H9 (cell line): ENCODE results near the gene TSTD2. TPM values are rescaled to one million over a fixed set of nuclear protein-coding genes. Genes with fewer than 3 reads are reported as not detected.

Experiments
- DNase-seq: peaks from one replicate; pipeline ENCODE4 v3.0.0-alpha.2; 2017
- H2AFZ ChIP-seq: one replicate; pipeline ENCODE4 v1.6.1; 2013; ENCODE audit warnings: mild to moderate bottlenecking, low read length, control low read depth, moderate library complexity
- H2AK5ac ChIP-seq: 2 replicates; pipeline ENCODE4 v1.6.1; 2013; ENCODE audit warnings: low read length, control low read depth, mixed read lengths; ENCODE audit not compliant: insufficient read length
- H2BK120ac ChIP-seq: one replicate; pipeline ENCODE4 v1.6.1; 2013; ENCODE audit warnings: low read depth, mild to moderate bottlenecking, low read length, control low read depth, inconsistent platforms; ENCODE audit not compliant: poor library complexity, severe bottlenecking
- H2BK12ac ChIP-seq: 2 replicates; pipeline ENCODE4 v1.6.1; 2013; ENCODE audit warnings: low read length, control low read depth, mixed read lengths, low read depth; ENCODE audit not compliant: insufficient read length
- H2BK15ac ChIP-seq: 2 replicates; pipeline ENCODE4 v1.6.1; 2013; ENCODE audit warnings: low read depth, low read length, control low read depth
- H2BK20ac ChIP-seq: one replicate; pipeline ENCODE4 v1.6.1; 2013; ENCODE audit warnings: low read depth, mild to moderate bottlenecking, low read length, control low read depth, inconsistent platforms; ENCODE audit not compliant: poor library complexity, severe bottlenecking
- H2BK5ac ChIP-seq: 2 replicates; pipeline ENCODE4 v1.6.1; 2013; ENCODE audit warnings: low read length, control low read depth, mixed read lengths; ENCODE audit not compliant: insufficient read length
- H3K14ac ChIP-seq: 2 replicates; pipeline ENCODE4 v1.6.1; 2013; ENCODE audit warnings: low read length, control low read depth; ENCODE audit not compliant: insufficient read depth
- H3K18ac ChIP-seq: 2 replicates; pipeline ENCODE4 v1.6.1; 2013; ENCODE audit warnings: low read depth, mild to moderate bottlenecking, mixed read lengths, low read length, control low read depth; ENCODE audit not compliant: insufficient read length
- H3K23ac ChIP-seq: 2 replicates; pipeline ENCODE4 v1.6.1; 2013; ENCODE audit warnings: low read length, control low read depth, mixed read lengths, low read depth; ENCODE audit not compliant: insufficient read length
- H3K23me2 ChIP-seq: 2 replicates; pipeline ENCODE4 v1.6.1; 2013; ENCODE audit warnings: low read depth, mild to moderate bottlenecking, mixed read lengths, low read length, control low read depth; ENCODE audit not compliant: insufficient read length, poor library complexity, severe bottlenecking
- H3K27ac ChIP-seq: 2 replicates; pipeline ENCODE4 v1.5.1; 2013; ENCODE audit warnings: low read length, control low read depth, mixed read lengths, low read depth; ENCODE audit not compliant: insufficient read length
- H3K27me3 ChIP-seq: 2 replicates; pipeline ENCODE4 v1.6.1; 2013; ENCODE audit warnings: low read length, control low read depth, inconsistent platforms; ENCODE audit not compliant: insufficient read depth
- H3K4ac ChIP-seq: 2 replicates; pipeline ENCODE4 v1.6.1; 2013; ENCODE audit warnings: low read depth, mild to moderate bottlenecking, control low read depth, inconsistent platforms, low read length, moderate library complexity
- H3K4me1 ChIP-seq: 2 replicates; pipeline ENCODE4 v1.6.1; 2013; ENCODE audit warnings: low read length, control low read depth, inconsistent platforms; ENCODE audit not compliant: insufficient read depth
- H3K4me2 ChIP-seq: 2 replicates; pipeline ENCODE4 v1.6.1; 2013; ENCODE audit warnings: low read length, control low read depth, mixed read lengths; ENCODE audit not compliant: insufficient read length, insufficient read depth
- H3K56ac ChIP-seq: 2 replicates; pipeline ENCODE4 v1.6.1; 2013; ENCODE audit warnings: low read depth, mild to moderate bottlenecking, mixed read lengths, low read length, control low read depth; ENCODE audit not compliant: insufficient read length
- H3K79me1 ChIP-seq: 2 replicates; pipeline ENCODE4 v1.6.1; 2013; ENCODE audit warnings: low read depth, mild to moderate bottlenecking, moderate library complexity, low read length, control low read depth, inconsistent platforms; ENCODE audit not compliant: insufficient read depth, poor library complexity, severe bottlenecking
- H3K79me2 ChIP-seq: 2 replicates; pipeline ENCODE4 v1.6.1; 2013; ENCODE audit warnings: low read length, control low read depth, inconsistent platforms; ENCODE audit not compliant: insufficient read depth
- H3K9ac ChIP-seq: 2 replicates; pipeline ENCODE4 v1.6.1; 2013; ENCODE audit warnings: low read length, control low read depth, mixed read lengths; ENCODE audit not compliant: insufficient read length; ENCODE audit errors: extremely low read depth
- H3K9me3 ChIP-seq: one replicate; pipeline ENCODE4 v1.6.1; 2013; ENCODE audit warnings: low read depth, low read length, inconsistent platforms; ENCODE audit not compliant: control insufficient read depth
- H3T11ph ChIP-seq: one replicate; pipeline ENCODE4 v1.6.1; 2013; ENCODE audit warnings: mild to moderate bottlenecking, low read length, control low read depth, inconsistent platforms
- H4K20me1 ChIP-seq: one replicate; pipeline ENCODE4 v1.6.1; 2013; ENCODE audit not compliant: control insufficient read depth, insufficient read length, insufficient read depth
- H4K5ac ChIP-seq: 2 replicates; pipeline ENCODE4 v1.6.1; 2013; ENCODE audit warnings: low read depth, mild to moderate bottlenecking, mixed read lengths, low read length, control low read depth; ENCODE audit not compliant: insufficient read length
- H4K8ac ChIP-seq: replicated peaks from 2 replicates; pipeline ENCODE4 v1.6.1; 2013; ENCODE audit warnings: low read length, control low read depth, mixed read lengths, low read depth; ENCODE audit not compliant: insufficient read length
- H4K91ac ChIP-seq: 2 replicates; pipeline ENCODE4 v1.6.1; 2013; ENCODE audit warnings: low read depth, mild to moderate bottlenecking, moderate library complexity, mixed read lengths, low read length, control low read depth; ENCODE audit not compliant: insufficient read length
- H3K27ac Mint-ChIP-seq, 3 experiments: 2 replicates in 2 of 3; 3 replicates in 1 of 3; pipeline ENCODE4 v1.8.0; 2020 to 2021; ENCODE audit warnings: mixed read lengths in 3 of 3, mild to moderate bottlenecking in 1 of 3, moderate library complexity in 1 of 3
- H3K27me3 Mint-ChIP-seq: 2 replicates; pipeline ENCODE4 v1.8.0; 2021; ENCODE audit warnings: low read depth, mild to moderate bottlenecking, moderate library complexity, mixed read lengths
- H3K36me3 Mint-ChIP-seq, 3 experiments: 2 replicates in 2 of 3; 3 replicates in 1 of 3; pipeline ENCODE4 v1.8.0; 2020 to 2021; ENCODE audit warnings: low read depth in 3 of 3, mixed read lengths in 3 of 3; ENCODE audit not compliant: insufficient read depth in 1 of 3
- H3K4me1 Mint-ChIP-seq, 2 experiments: 2 replicates each; pipeline ENCODE4 v1.8.0; 2020; ENCODE audit warnings: mixed read lengths in 2 of 2
- H3K4me3 Mint-ChIP-seq, 2 experiments: 2 replicates in 1 of 2; 3 replicates in 1 of 2; pipeline ENCODE4 v1.8.0; 2020 to 2021; ENCODE audit warnings: mild to moderate bottlenecking in 2 of 2, mixed read lengths in 2 of 2, moderate library complexity in 1 of 2
- H3K9me3 Mint-ChIP-seq, 2 experiments: 2 replicates in 1 of 2; 3 replicates in 1 of 2; pipeline ENCODE4 v1.8.0; 2020; ENCODE audit warnings: mild to moderate bottlenecking in 2 of 2, mixed read lengths in 2 of 2, moderate library complexity in 1 of 2
- CTCF ChIP-seq: fragments of 200-600 bp; sonication (generic); conservative IDR thresholded peaks from 3 replicates; pipeline ENCODE4 v1.8.0; 2021; ENCODE audit warnings: antibody characterized with exemption, mild to moderate bottlenecking
- WGBS: extraction: QIAGEN DNeasy Blood & Tissue Kit; methylation state at CpG from one replicate; pipeline ENCODE4 v1.1.7; 2013; ENCODE audit warnings: missing lambda C conversion rate, low lambda C conversion rate, mixed read lengths; ENCODE audit not compliant: insufficient read length; ENCODE audit errors: extremely low coverage; 5-methylcytosine and 5-hydroxymethylcytosine counted together
- total RNA-seq: library from RNA; stranded (reverse); gene quantifications from 2 replicates; pipeline ENCODE4 v1.2.1, GENCODE V29; 2021

Gene TSTD2
- total RNA-seq, 1 experiment from 2014 or later, result 23.5 TPM

GRCh38 chr9:97682242-97682641 is 49.1 kb upstream of the TSTD2 start:
- Histone ChIP-seq H4K8ac (no peak overlapping the region), H2BK120ac (no peak overlapping the region), H2BK12ac (no peak overlapping the region), H4K20me1 (no peaks in the 10 kb centered on the region), H2AFZ (no peak overlapping the region), H3K18ac (no peak overlapping the region), H3K4me2 (no peak overlapping the region), H3K79me1 (no peaks in the 10 kb centered on the region), H3K79me2 (no peaks in the 10 kb centered on the region), H3K27me3 (no peaks in the 10 kb centered on the region), H3K9me3 (no peaks in the 10 kb centered on the region), H4K91ac (no peak overlapping the region), H2BK5ac (no peak overlapping the region), H3K9ac (no peak overlapping the region), H3K14ac (no peak overlapping the region), H3K4me1 (no peaks in the 10 kb centered on the region), H2AK5ac (no peak overlapping the region), H3K23me2 (no peaks in the 10 kb centered on the region), H3K4ac (no peak overlapping the region), H2BK15ac (no peak overlapping the region), H2BK20ac (no peak overlapping the region), H3K56ac (no peak overlapping the region), H4K5ac (no peak overlapping the region), H3K27ac (no peak overlapping the region), H3T11ph (no peak overlapping the region), H3K23ac (no peak overlapping the region)
- no peak for TF ChIP-seq CTCF
- Mint-ChIP-seq H3K4me1 (peaks cover 0 to 8% of the 10 kb centered on the region in 2 experiments; a peak in 1 of 4 replicates), H3K4me3 (no peak overlapping the region), H3K27ac (no peak overlapping the region), H3K36me3 (peaks cover 0 to 3% (median 0%) of the 10 kb centered on the region in 3 experiments; a peak in 1 of 7 replicates), H3K27me3 (no peaks in the 10 kb centered on the region), H3K9me3 (no peaks in the 10 kb centered on the region)
- DNase-seq, result no peak
- no CpG with 5 or more reads among the region's 1 CpG for WGBS
